Stimulated activated CD4-positive, alpha-beta T cell treated with anti-CD3 and anti-CD28 coated beads, Interleukin-15, amount 100 ng/mL, for 1 hour (primary cell): ENCODE results near the gene FUNDC2.

Experiments used
- DNase-seq, 2 donors: peaks; one replicate each; pipeline ENCODE4 v3.0.0-alpha.2; 2020; ENCODE audit warnings: low read depth in 1 of 2, low spot score in 1 of 2

Gene FUNDC2

GRCh38 chrX:155023907-155024833 is 2.5 kb upstream of the FUNDC2 start:
- DNase-seq, result no peak

GRCh38 chrX:155026420-155026726 is 271 bp upstream of the FUNDC2 start:
- DNase-seq, result no peak

- no peak for DNase-seq
Observed at GRCh38 chrX:155027509-155028066, 944 bp downstream of the FUNDC2 start.

- DNase-seq, result no peak
Observed at GRCh38 chrX:155028129-155028528, 1.5 kb downstream of the FUNDC2 start.

GRCh38 chrX:155028877-155029291 is 2.2 kb downstream of the FUNDC2 start:
- no peak for DNase-seq

GRCh38 chrX:155031657-155032056 is 5.0 kb downstream of the FUNDC2 start:
- DNase-seq, result no peak

- no peak for DNase-seq
Observed at GRCh38 chrX:155035688-155036087, 9.0 kb downstream of the FUNDC2 start.

- DNase-seq, result no peak
Observed at GRCh38 chrX:155046129-155046810, 19.6 kb downstream of the FUNDC2 start.

GRCh38 chrX:155046811-155047528 is 20.3 kb downstream of the FUNDC2 start:
- DNase-seq, result no peak

GRCh38 chrX:155048977-155049619 is 22.5 kb downstream of the FUNDC2 start:
- no peak for DNase-seq

- no peak for DNase-seq
Observed at GRCh38 chrX:155052738-155053498, 26.3 kb downstream of the FUNDC2 start.

GRCh38 chrX:155053656-155054055 is 27.0 kb downstream of the FUNDC2 start:
- no peak for DNase-seq

- no peak for DNase-seq
Observed at GRCh38 chrX:155054255-155054654, 27.6 kb downstream of the FUNDC2 start.

GRCh38 chrX:155055494-155055893 is 28.9 kb downstream of the FUNDC2 start:
- DNase-seq, result no peak

GRCh38 chrX:155056471-155056870 is 29.8 kb downstream of the FUNDC2 start:
- DNase-seq, result no peak

- DNase-seq, result no peak
Observed at GRCh38 chrX:155056877-155057792, 30.5 kb downstream of the FUNDC2 start.

GRCh38 chrX:155061760-155062159 is 35.1 kb downstream of the FUNDC2 start:
- DNase-seq, result no peak

GRCh38 chrX:155065035-155065734 is 38.5 kb downstream of the FUNDC2 start:
- no peak for DNase-seq

- no peak for DNase-seq
Observed at GRCh38 chrX:155068165-155068564, 41.5 kb downstream of the FUNDC2 start.
